ENCODE measurements around the gene SUGCT. TPM values are rescaled to one million over a fixed set of nuclear protein-coding genes. Genes with fewer than 3 reads are reported as not detected.

The SUGCT gene
- total and polyA plus RNA-seq, 2 of the 13 experiments (the other 11 are each of a cell fraction or from before 2014, with no cell fraction given) = 10.1 to 22.2 TPM

- no peak for TF ChIP-seq POLR2G (IDR thresholded peaks at IDR 0.05; ENCODE audit: low read depth, low read length)
- peak; percentile 56; the same call in 1 of the 2 replicates for TF ChIP-seq ZNF644 (CRISPR knock-in tag; IDR thresholded peaks at IDR 0.05; ENCODE audit: low read depth)
- no peak for TF ChIP-seq ZNF709 (CRISPR knock-in tag; IDR thresholded peaks at IDR 0.05)
- TF ChIP-seq CBX2 (IDR thresholded peaks at IDR 0.05; ENCODE audit: low read depth, low read length) = no peak
- TF ChIP-seq CBX2 (CRISPR knock-in tag; IDR thresholded peaks at IDR 0.05; ENCODE audit: low read depth) = no peak
- TF ChIP-seq DDIT3 (CRISPR knock-in tag; IDR thresholded peaks at IDR 0.05) = no peak
- TF ChIP-seq ZNF143 (CRISPR knock-in tag; IDR thresholded peaks at IDR 0.05) = peak; percentile 20; the same call in 1 of the 2 replicates
- TF ChIP-seq HNRNPUL1 (IDR thresholded peaks at IDR 0.05; ENCODE audit: low read depth, low read length) = no peak
- TF ChIP-seq CBX5 (CRISPR knock-in tag; IDR thresholded peaks at IDR 0.05; ENCODE audit: borderline replicate concordance) = no peak
- no peak for TF ChIP-seq SP1 (IDR thresholded peaks at IDR 0.05)
- no peak for TF ChIP-seq SP1 (CRISPR knock-in tag; IDR thresholded peaks at IDR 0.05)
- no peak for TF ChIP-seq ZNF335 (CRISPR knock-in tag; IDR thresholded peaks at IDR 0.05)
- TF ChIP-seq EHMT2 (IDR thresholded peaks at IDR 0.05; ENCODE audit: borderline replicate concordance, low read depth, low read length) = no peak; the same call in 1 of the 2 replicates
- no peak for TF ChIP-seq RFX3 (CRISPR knock-in tag; IDR thresholded peaks at IDR 0.05)
- TF ChIP-seq ZNF746 (CRISPR knock-in tag; IDR thresholded peaks at IDR 0.05) = no peak
- peak; percentile 37 for TF ChIP-seq ZGPAT (CRISPR knock-in tag; IDR thresholded peaks at IDR 0.05)
- TF ChIP-seq NCOR1 (IDR thresholded peaks at IDR 0.05; ENCODE audit: borderline replicate concordance, low read length) = peak; percentile 82
- TF ChIP-seq ZNF878 (CRISPR knock-in tag; IDR thresholded peaks at IDR 0.05) = 0 out of 2 replicates have a peak, but pooled peaks have one; percentile 30
- 0 out of 2 replicates have a peak, but pooled peaks have one; percentile 59 for TF ChIP-seq ONECUT2 (CRISPR knock-in tag; IDR thresholded peaks at IDR 0.05)
- TF ChIP-seq GLMP (CRISPR knock-in tag; IDR thresholded peaks at IDR 0.05; ENCODE audit: borderline replicate concordance) = no peak
- no peak for TF ChIP-seq ZFAT (CRISPR knock-in tag; conservative IDR thresholded peaks at IDR 0.05)
- no peak for TF ChIP-seq ZNF225 (CRISPR knock-in tag; IDR thresholded peaks at IDR 0.05)
- TF ChIP-seq SOX13 (IDR thresholded peaks at IDR 0.05) = 0 out of 2 replicates have a peak, but pooled peaks have one; percentile 26
- TF ChIP-seq SOX13 (CRISPR knock-in tag; conservative IDR thresholded peaks at IDR 0.05 in 1 of 2, IDR thresholded peaks at IDR 0.05 in 1 of 2) = no peak
- TF ChIP-seq ZNF260 (CRISPR knock-in tag; IDR thresholded peaks at IDR 0.05; ENCODE audit: borderline replicate concordance, low read depth) = no peak
- no peak for TF ChIP-seq ZSCAN30 (CRISPR knock-in tag; IDR thresholded peaks at IDR 0.05)
- TF ChIP-seq GATAD2A (CRISPR knock-in tag; IDR thresholded peaks at IDR 0.05) = peak; percentile 24; the same call in 1 of the 2 replicates
- no peak for TF ChIP-seq ZNF839 (CRISPR knock-in tag; IDR thresholded peaks at IDR 0.05; ENCODE audit: borderline replicate concordance)
Measured at GRCh38 chr7:40622941-40623501, 488.2 kb downstream of the SUGCT start (continued).
